HCT116 (cell line): ENCODE data around the gene LAMP1.

Source experiments
- ELF1 ChIP-seq: IDR thresholded peaks from 2 replicates; pipeline ENCODE4 v1.6.1; 2012; ENCODE audit warnings: low read depth, borderline replicate concordance
- EZH2 ChIP-seq: fragments of 200-600 bp; sonication (generic); IDR thresholded peaks from 2 replicates; pipeline ENCODE4 v1.6.1; 2017; ENCODE audit warnings: antibody characterized with exemption, mixed run types
- EZH2phosphoT487 ChIP-seq: fragments of 200-600 bp; IDR thresholded peaks from 2 replicates; pipeline ENCODE4 v1.6.1; 2018; ENCODE audit warnings: antibody characterized with exemption, borderline replicate concordance
- POLR2A ChIP-seq: IDR thresholded peaks from 2 replicates; pipeline ENCODE4 v1.7.0; 2011; ENCODE audit warnings: borderline replicate concordance; ENCODE audit not compliant: insufficient read depth, insufficient read length; ENCODE audit errors: extremely low read depth
- POLR2AphosphoS5 ChIP-seq: IDR thresholded peaks from 2 replicates; pipeline ENCODE4 v1.6.1; 2011; ENCODE audit warnings: mild to moderate bottlenecking, low read depth, low read length, moderate library complexity
- RAD21 ChIP-seq: IDR thresholded peaks from 2 replicates; pipeline ENCODE4 v1.6.1; 2012; ENCODE audit warnings: low read depth, mild to moderate bottlenecking
- ZFX ChIP-seq: fragments of 450-650 bp; IDR thresholded peaks from 2 replicates; pipeline ENCODE4 v1.6.1; 2017
- ZNF274 ChIP-seq: fragments of 200-500 bp; sonication (Bioruptor generic); IDR thresholded peaks from 2 replicates; pipeline ENCODE4 v1.6.1; 2014; ENCODE audit warnings: mild to moderate bottlenecking, low read depth, low read length, inconsistent platforms
- TF ChIP-seq, protein P1 (sequence below), 3 experiments: fragments of 200-600 bp in 1 of 3; sonication (generic) in 1 of 3; IDR thresholded peaks in 2 of 3; conservative IDR thresholded peaks in 1 of 3; 2 replicates each; pipeline ENCODE4 v1.5.1; 2012 to 2017; ENCODE audit warnings: low read depth in 2 of 3, low read length in 2 of 3, antibody characterized with exemption in 1 of 3, borderline replicate concordance in 1 of 3, control low read depth in 1 of 3, mild to moderate bottlenecking in 1 of 3, mixed read lengths in 1 of 3, mixed run types in 1 of 3, moderate library complexity in 1 of 3; ENCODE audit not compliant: insufficient read depth in 1 of 3
- TF ChIP-seq, protein P2 (sequence below): IDR thresholded peaks from 2 replicates; pipeline ENCODE4 v1.6.1; 2012; ENCODE audit warnings: low read depth

DNA sequence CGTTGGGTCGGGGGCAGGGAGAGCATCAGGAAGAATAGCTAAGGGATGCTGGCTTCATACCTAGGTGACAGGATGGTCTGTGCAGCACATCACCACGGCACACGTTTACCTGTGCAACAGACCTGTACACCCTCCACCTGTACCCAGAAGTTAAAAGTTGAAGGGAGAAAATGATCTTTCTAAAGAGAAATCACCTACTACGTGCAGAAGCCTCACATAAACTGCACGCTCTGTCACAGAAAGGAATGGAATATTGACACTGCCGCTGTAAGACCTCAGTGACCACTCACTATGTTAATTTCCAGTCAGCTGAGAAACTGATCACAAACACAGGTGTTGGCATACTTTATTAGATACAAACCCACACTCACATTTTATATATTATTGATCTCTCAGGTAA is 26.8 kb downstream of the LAMP1 start:
- TF ChIP-seq POLR2A (no peak), EZH2phosphoT487 (no peak), POLR2AphosphoS5 (no peak), EZH2 (no peak), ZFX (no peak), RAD21 (no peak), ZNF274 (no peak), ELF1 (no peak)
- TF ChIP-seq, protein P1, sequence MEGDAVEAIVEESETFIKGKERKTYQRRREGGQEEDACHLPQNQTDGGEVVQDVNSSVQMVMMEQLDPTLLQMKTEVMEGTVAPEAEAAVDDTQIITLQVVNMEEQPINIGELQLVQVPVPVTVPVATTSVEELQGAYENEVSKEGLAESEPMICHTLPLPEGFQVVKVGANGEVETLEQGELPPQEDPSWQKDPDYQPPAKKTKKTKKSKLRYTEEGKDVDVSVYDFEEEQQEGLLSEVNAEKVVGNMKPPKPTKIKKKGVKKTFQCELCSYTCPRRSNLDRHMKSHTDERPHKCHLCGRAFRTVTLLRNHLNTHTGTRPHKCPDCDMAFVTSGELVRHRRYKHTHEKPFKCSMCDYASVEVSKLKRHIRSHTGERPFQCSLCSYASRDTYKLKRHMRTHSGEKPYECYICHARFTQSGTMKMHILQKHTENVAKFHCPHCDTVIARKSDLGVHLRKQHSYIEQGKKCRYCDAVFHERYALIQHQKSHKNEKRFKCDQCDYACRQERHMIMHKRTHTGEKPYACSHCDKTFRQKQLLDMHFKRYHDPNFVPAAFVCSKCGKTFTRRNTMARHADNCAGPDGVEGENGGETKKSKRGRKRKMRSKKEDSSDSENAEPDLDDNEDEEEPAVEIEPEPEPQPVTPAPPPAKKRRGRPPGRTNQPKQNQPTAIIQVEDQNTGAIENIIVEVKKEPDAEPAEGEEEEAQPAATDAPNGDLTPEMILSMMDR (IDR thresholded peaks at IDR 0.05 in 2 of 3, conservative IDR thresholded peaks at IDR 0.05 in 1 of 3; ENCODE audit: borderline replicate concordance in 1 of 3, insufficient read depth in 1 of 3, low read depth in 2 of 3, low read length in 2 of 3), result no peak
- TF ChIP-seq, protein P2, sequence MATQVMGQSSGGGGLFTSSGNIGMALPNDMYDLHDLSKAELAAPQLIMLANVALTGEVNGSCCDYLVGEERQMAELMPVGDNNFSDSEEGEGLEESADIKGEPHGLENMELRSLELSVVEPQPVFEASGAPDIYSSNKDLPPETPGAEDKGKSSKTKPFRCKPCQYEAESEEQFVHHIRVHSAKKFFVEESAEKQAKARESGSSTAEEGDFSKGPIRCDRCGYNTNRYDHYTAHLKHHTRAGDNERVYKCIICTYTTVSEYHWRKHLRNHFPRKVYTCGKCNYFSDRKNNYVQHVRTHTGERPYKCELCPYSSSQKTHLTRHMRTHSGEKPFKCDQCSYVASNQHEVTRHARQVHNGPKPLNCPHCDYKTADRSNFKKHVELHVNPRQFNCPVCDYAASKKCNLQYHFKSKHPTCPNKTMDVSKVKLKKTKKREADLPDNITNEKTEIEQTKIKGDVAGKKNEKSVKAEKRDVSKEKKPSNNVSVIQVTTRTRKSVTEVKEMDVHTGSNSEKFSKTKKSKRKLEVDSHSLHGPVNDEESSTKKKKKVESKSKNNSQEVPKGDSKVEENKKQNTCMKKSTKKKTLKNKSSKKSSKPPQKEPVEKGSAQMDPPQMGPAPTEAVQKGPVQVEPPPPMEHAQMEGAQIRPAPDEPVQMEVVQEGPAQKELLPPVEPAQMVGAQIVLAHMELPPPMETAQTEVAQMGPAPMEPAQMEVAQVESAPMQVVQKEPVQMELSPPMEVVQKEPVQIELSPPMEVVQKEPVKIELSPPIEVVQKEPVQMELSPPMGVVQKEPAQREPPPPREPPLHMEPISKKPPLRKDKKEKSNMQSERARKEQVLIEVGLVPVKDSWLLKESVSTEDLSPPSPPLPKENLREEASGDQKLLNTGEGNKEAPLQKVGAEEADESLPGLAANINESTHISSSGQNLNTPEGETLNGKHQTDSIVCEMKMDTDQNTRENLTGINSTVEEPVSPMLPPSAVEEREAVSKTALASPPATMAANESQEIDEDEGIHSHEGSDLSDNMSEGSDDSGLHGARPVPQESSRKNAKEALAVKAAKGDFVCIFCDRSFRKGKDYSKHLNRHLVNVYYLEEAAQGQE, result no peak
